ENCODE measurements around the gene EVA1A.

Gene EVA1A

DNA sequence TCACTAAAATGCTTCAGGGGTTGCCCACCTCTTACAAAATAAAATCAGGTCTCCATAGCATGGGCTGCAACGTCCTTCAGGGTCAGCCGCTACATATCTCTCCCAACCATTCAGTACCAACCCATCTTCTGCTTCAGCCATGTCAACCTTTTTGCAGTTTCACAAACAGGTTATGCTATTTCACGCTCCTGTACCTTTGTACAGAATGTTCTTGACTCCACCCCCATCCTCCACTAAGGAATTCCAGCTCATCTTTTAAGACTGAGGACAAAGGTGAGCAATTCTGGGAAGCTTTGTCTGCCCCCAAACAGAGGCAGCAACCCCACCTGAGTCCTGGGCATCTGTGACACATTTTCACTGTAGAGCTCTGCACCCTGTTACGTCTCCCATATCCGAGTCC lies 8.8 kb upstream of the EVA1A start:
- no peak for TF ChIP-seq CTCF (conservative IDR thresholded peaks at IDR 0.05; ENCODE audit: low read length)
- no peak for DNase-seq (ENCODE audit: low read depth)
- H3K4me3 ChIP-seq (ENCODE audit: low read length) = no peak overlapping the region

DNA sequence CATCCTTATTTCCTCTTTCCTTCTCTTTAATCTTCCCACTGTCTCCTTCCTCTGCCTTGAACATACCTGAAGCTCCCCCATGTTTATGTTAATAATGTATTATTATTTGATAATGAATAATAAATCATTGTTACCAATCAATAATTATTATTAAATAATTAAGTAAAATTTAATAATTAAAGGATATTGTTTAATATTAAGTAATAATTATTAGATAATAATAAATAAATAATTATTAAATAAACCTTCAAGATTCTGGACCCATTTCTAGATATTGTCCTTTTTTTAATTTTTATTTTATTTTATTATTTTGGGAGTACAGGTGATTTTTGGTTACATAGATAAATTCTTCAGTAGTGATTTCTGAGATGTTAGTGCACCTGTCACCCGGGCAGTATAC lies 7.4 kb upstream of the EVA1A start:
- TF ChIP-seq CTCF (conservative IDR thresholded peaks at IDR 0.05; ENCODE audit: low read length) = no peak
- no peak for DNase-seq (ENCODE audit: low read depth)
- no peak overlapping the region for H3K4me3 ChIP-seq (ENCODE audit: low read length)

GRCh38 chr2:75565472-75566462 lies 5.0 kb upstream of the EVA1A start:
- peak; percentile 84 for DNase-seq (ENCODE audit: low read depth)
- H3K4me3 ChIP-seq (ENCODE audit: low read length) = no peak overlapping the region
- TF ChIP-seq CTCF (conservative IDR thresholded peaks at IDR 0.05; ENCODE audit: low read length) = no peak

DNA sequence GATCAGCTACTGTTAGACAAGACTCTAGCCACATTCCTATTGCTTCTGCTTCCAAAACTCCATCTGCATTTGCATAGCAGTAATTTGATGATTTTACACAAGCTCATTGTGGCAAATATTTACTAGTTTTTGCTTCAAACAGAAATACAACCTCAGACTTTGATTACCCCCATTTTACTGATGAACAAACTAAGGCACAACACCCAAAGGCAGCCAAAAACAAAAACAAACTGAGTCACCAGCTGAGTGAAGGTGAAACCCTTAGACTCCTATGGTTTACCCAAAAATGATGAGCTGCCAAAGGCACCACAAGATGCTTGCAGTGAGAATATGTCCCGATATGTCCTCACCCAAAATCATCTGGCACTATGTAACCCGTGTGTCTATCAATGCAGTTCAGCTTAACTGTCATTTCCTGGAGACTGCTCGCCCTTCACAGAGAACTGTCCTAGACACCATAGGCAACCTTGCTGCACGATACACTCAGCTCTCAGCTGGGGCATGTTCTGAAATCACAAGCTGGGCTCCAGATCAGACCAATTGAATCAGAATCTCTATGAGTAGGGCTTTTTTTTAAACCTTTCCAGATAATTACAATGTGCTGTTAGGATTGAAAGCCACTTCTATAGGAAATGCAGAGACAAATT lies 4.1 kb upstream of the EVA1A start:
- no peak for DNase-seq (ENCODE audit: low read depth)
- TF ChIP-seq CTCF (conservative IDR thresholded peaks at IDR 0.05; ENCODE audit: low read length) = no peak
- no peak overlapping the region for H3K4me3 ChIP-seq (ENCODE audit: low read length)

GRCh38 chr2:75564026-75564688 lies 3.4 kb upstream of the EVA1A start:
- DNase-seq (ENCODE audit: low read depth) = no peak
- TF ChIP-seq CTCF (conservative IDR thresholded peaks at IDR 0.05; ENCODE audit: low read length) = no peak
- no peak overlapping the region for H3K4me3 ChIP-seq (ENCODE audit: low read length)

- no peak for TF ChIP-seq CTCF (conservative IDR thresholded peaks at IDR 0.05; ENCODE audit: low read length)
- DNase-seq (ENCODE audit: low read depth) = no peak
- no peak overlapping the region for H3K4me3 ChIP-seq (ENCODE audit: low read length)
Observed at GRCh38 chr2:75563591-75563990, 2.9 kb upstream of the EVA1A start.
